Measurements from ENCODE around the gene OR2L2.

GRCh38 chr1:248029770-248030169 lies at the start of gene OR2L2:
- no peak for TF ChIP-seq CTCF (IDR thresholded peaks at IDR 0.05)
- no peak for TF ChIP-seq POLR2A (IDR thresholded peaks at IDR 0.05)

Measured in right lobe of liver (tissue), 4 donors.